Measurements from ENCODE around the gene LRRC71.

The LRRC71 gene

GRCh38 chr1:156892190-156893047 is 28.0 kb upstream of the LRRC71 start:
- peak; percentile 56 for DNase-seq (ENCODE audit: low spot score)

- DNase-seq (ENCODE audit: low spot score) = no peak
Observed at GRCh38 chr1:156893048-156893953, 27.1 kb upstream of the LRRC71 start, which contains the start of gene PEAR1. Gene PEAR1, plus strand, starts transcription at chr1:156893718. Its CDS starts 10,209 bp downstream, at chr1:156903927.

GRCh38 chr1:156894001-156894400 is 26.4 kb upstream of the LRRC71 start:
- no peak for DNase-seq (ENCODE audit: low spot score)

- DNase-seq (ENCODE audit: low spot score) = no peak
Observed at GRCh38 chr1:156894711-156895454, 25.5 kb upstream of the LRRC71 start.

GRCh38 chr1:156895455-156895812 is 25.0 kb upstream of the LRRC71 start:
- DNase-seq (ENCODE audit: low spot score) = no peak

- no peak for DNase-seq (ENCODE audit: low spot score)
Observed at GRCh38 chr1:156895927-156896326, 24.5 kb upstream of the LRRC71 start.

GRCh38 chr1:156896490-156897033 is 23.9 kb upstream of the LRRC71 start:
- DNase-seq (ENCODE audit: low spot score) = no peak

GRCh38 chr1:156897078-156897825 is 23.2 kb upstream of the LRRC71 start:
- DNase-seq (ENCODE audit: low spot score) = no peak

GRCh38 chr1:156898161-156898566 is 22.3 kb upstream of the LRRC71 start:
- no peak for DNase-seq (ENCODE audit: low spot score)

GRCh38 chr1:156898971-156899664 is 21.3 kb upstream of the LRRC71 start:
- no peak for DNase-seq (ENCODE audit: low spot score)

GRCh38 chr1:156899956-156900718 is 20.3 kb upstream of the LRRC71 start:
- no peak for DNase-seq (ENCODE audit: low spot score)

- no peak for DNase-seq (ENCODE audit: low spot score)
Observed at GRCh38 chr1:156900896-156901589, 19.4 kb upstream of the LRRC71 start.

GRCh38 chr1:156901590-156901900 is 18.9 kb upstream of the LRRC71 start:
- DNase-seq (ENCODE audit: low spot score) = no peak

- DNase-seq (ENCODE audit: low spot score) = no peak
Observed at GRCh38 chr1:156901966-156902915, 18.2 kb upstream of the LRRC71 start.

GRCh38 chr1:156903328-156904091 is 16.9 kb upstream of the LRRC71 start:
- DNase-seq (ENCODE audit: low spot score) = no peak

- DNase-seq (ENCODE audit: low spot score) = no peak
Observed at GRCh38 chr1:156904187-156904959, 16.1 kb upstream of the LRRC71 start.

GRCh38 chr1:156905176-156905575 is 15.3 kb upstream of the LRRC71 start:
- DNase-seq (ENCODE audit: low spot score) = no peak
